ENCODE results near the gene NXNL1.
A peak's percentile ranks its signal among the peaks of the same experiment; 100 is the strongest.

Gene NXNL1

GRCh38 chr19:17455308-17456123 is 5.2 kb downstream of the NXNL1 start:
- no peak for DNase-seq

DNA sequence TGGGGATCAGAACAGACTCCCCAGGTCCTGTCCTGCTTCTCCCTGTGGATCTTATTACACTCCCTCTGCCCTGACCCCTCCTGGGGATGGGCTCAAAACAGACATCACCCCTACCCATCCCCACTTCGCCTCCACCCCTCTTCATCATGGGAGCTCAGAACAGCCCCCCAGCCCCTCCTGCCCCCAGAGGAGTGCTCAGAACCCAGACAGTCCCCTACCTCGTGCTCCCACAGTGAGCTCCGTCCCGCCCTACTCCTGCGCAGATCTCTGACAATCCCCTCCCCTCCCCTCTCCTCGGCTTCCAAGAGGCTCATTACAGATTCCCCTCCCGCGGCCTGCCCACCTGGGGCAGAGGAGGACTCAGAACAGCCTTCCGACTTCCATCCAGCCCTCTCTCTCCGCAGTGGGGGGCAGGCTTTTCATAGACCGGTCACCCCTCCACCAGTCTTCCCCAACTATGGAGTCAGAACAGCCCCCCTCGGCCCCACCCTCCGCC is 6.1 kb downstream of the NXNL1 start:
- DNase-seq = no peak

DNA sequence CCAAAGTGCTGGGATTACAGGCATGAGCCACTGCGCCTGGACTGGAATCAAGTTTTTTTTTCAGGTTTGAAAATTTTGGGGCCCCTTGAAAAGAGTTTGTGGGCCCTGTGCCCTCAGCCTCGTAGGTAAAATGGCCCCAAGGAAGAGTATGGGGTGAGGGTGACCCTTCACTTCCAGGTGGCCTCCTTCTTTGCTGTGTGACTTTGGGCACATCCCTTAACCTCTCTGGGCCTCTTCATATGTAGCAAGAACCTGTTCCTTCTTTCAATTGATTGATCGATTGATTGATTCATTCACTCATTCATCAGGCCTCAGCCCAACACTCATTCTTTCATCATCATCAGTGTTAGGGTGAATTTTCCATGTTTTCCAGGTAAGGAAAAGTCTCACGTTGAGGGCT is 8.9 kb downstream of the NXNL1 start:
- no peak for DNase-seq

DNA sequence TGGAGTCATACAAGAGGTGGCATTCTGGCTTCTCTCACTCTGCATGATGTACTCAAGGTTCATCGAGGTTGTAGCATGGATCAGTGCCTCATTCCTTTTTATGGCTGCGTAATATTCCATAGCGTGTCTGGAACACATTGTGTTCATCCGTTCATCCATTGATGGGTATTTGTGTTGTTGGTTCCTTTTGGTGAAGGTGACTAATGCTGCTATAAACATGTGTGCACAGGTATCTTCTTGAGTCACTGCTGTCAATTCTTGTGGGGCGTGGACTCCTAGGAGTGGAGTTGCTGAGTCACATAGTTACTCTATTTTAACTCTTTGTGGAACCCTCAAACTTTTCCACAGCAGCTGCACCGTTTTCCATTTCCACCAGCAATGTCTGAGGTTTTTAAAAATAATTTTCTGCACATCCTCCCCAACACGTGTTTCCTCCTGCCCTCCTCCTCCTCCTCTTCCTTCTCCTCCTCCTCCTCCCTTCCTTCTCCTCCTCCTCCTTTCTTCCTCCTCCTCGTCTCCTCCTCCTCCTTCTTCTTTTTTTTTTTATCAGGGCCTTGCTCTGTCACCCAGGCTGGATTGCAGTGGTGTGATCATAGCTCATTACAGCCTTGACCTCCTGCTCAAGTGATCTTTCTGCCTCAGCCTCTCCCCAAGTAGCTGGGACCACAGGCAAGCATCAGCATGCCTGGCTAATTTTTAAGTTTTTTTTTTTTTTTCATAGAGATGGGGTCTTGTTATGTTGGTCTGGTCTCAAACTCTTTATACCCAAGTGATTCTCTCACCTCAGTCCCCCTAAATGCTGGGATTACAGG is 10.3 kb downstream of the NXNL1 start:
- DNase-seq = peak; percentile 48 to 55

DNA sequence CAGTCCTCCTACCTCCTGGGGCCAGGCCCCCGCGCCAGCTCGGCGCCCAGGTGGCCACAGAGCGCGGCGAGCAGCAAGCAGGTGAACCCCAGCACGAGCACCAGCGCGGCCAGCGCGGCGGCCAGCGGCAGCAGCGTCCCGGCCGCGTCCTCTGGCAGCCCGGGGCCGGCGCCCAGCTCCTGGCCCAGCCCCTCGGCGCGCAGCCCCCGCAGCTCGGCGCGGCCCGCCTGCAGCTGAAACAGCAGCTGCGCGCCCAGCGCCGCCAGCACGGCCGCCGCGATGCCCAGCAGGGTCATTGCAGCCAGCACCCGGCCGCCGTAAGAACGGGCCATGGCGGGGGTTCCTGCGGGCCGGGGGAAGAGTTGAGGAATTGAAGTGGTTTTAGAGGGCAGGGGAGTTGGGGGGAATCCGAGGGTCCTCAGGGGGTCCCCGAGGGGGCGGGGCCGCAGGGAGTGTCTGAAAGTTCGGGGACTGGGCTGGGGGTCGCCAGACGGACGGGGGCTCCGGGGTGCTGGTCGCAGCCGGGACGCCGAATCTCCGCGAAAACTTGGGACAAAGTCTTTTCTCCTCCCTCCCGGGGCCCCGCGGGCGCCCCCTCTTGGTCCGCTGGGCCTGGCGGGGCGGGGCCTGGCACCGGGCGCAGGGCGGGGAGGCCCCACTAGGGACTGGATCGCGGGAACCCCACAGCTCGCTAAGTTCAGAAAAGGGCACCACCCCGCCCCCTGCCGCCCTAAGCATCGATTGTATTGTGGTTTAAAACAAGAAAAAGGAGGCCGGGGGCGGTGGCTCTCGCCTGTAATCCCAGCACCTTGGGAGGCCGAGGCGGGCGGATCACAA is 12.4 kb downstream of the NXNL1 start, which contains the start of gene TMEM221:
Gene TMEM221, minus strand, starts transcription at position 538 of the 837 bp plus-strand sequence. Its CDS starts 206 bp downstream, at position 332.
- DNase-seq = peak; percentile 60 to 63

GRCh38 chr19:17447704-17448130 is 13.0 kb downstream of the NXNL1 start:
- DNase-seq = no peak

GRCh38 chr19:17445526-17446165 is 15.1 kb downstream of the NXNL1 start:
- no peak for DNase-seq

DNA sequence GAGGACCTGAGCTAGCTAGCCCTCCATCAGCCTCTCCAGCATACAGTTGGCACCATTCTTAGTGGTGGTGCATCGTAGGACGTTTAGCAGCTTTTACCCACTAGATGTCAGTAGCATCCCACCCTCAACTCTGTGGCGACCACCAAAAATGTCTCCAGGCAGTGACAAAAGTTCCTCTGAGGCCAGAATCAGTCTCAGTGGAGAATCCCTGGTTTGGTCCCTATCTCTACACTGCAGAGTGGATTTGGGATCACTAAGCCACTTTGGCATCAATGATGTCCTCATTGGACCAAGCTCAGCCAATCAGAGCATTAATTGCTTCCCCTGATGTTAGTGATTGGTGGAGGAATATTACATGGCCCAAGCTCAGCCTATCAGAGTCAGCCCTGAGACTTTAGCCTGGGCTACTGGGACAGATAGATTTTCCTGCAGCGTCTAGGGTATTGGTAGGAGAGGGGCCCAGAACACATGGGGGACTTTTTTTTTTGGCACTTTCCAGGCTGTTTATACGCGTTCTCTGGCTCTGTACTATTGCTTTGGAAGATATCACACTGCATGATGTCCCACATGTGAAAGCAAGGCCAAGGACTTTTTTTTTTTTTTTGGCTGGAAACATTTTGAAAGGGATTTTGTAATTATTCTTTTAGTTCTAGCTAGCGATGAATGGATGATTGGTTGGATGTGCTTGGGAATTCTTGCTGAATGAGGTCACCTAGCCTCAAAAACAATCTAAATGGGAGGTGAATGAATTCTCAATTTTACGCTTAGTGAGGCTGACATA is 19.3 kb downstream of the NXNL1 start:
- peak in 1 of 2 donors; percentile 19 for DNase-seq

- no peak for DNase-seq
Observed at GRCh38 chr19:17436874-17437267, 23.9 kb downstream of the NXNL1 start.

- DNase-seq = no peak
Observed at GRCh38 chr19:17436094-17436873, 24.4 kb downstream of the NXNL1 start.

DNA sequence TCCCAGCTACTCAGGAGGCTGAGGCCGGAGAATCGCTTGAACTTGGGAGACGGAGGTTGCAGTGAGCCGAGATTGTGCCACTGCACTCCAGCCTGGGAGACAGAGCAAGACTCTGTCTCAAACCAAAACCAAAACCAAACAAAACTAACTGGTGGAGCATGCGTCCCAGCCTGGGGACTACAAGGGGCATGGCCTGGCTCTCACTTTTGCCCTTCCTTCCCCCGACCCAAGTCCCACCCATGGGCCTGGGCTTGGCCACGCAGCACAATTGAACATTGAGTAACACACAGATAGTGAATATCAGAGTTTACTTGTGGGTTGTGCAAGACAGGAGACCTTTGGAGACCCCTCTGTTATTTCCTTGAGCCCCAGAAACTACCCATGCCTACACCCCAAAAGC is 25.5 kb downstream of the NXNL1 start:
- no peak for DNase-seq

DNA sequence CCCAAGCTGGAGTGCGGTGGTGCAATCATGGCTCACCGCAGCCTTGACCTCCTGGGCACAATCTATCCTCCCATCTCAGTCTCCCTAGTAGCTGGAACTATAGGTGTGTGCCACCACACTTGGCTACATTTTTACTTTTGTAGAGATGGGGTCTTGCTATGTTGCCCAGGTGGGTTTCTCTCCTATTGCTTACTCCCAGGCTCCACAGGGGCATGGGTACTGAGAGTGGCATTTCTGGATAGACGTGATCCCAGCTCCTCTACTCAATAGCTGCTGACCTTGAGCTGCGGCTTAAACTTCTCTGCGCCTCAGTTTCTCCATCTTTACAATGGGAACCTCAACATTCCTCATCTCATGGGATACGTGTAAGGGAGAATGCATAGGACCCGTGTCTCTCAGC is 29.3 kb downstream of the NXNL1 start:
- DNase-seq = no peak

DNA sequence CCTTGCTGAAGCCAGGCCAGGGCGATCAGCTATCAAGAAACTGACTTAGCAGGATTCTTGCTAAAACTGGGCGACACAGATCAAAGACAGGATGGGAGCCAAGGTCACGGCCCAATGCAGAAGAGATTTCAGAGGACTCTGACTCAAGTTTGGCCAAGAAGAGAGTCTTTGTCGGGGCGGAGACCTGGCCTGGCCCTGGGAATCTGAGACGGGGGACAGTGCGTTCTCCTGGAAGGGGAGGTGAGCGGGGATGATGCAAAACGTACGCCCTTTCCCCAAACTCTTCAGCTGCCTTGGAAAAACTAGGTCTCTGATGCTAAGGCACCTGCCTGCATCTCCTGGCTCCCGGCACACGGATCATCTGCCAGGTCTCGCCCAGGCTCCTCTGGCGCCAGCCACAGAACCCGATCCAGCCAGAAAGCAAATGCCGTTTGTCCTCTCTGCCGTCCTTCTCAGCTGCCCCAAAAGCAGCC is 31.0 kb downstream of the NXNL1 start:
- DNase-seq = no peak

DNA sequence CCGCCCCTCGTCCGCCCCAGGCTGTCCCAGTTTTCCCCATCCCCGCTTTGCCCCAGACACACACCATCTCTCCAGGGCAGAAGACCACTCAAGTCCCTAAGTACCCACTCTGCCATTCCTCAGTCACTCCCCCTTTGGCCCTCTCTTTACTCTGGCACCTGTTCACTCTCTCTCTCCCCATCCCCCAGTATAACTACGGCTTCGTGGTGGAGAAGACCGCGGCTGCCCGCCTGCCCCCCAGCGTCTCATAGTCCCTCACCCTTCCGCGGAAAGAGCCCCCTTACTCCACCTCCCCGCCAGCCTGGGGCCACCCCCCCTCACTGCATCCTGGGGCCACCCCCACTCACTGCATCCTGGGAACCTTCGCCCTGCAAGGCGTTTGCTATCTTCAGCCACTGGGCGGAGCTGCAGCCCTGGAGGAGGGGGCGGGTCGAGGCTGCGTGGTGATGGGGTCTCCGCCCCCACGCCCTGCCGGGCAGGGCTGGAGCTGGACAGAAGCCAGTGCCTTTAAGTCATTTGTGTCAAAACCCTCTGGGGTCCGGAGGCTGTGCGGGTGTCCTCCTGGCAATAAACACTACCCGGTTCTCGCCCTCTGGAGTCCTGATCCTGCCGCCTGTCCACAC is 35.9 kb downstream of the NXNL1 start:
- no peak for DNase-seq

- no peak for DNase-seq
Observed at GRCh38 chr19:17423429-17424208, 37.1 kb downstream of the NXNL1 start.

GRCh38 chr19:17421942-17422341 is 38.8 kb downstream of the NXNL1 start:
- no peak for DNase-seq

DNA sequence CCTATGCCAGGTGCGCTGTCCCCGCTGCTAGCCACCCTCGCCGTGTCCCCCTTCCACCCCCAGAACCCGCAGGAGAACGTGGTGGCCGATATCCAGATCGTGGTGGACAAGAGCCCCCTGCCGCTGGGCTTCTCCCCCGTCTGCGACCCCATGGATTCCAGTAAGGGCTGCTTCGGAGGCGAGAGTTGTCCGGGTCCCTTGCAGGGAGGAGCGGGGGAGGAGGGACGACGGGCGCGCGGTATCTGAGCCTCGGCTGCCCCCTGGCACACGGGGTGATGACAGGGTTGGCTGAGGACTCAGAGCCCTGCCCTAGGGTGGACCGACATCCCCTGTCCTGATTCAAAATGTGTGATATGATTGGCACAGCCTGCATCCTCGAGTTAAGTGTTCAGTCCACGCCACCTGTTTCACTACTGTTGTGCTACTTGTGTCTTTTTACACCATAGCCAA is 40.2 kb downstream of the NXNL1 start:
- peak; percentile 18 to 20 for DNase-seq

- DNase-seq = peak; percentile 93 to 94
Observed at GRCh38 chr19:17419621-17420474, 40.9 kb downstream of the NXNL1 start, which contains the start of gene MVB12A. Gene MVB12A (plus strand): TSS chr19:17420047. CDS start chr19:17420136, 89 bp downstream.
